NCI-H1417 treated with DMSO at 0.1 percent for 48 hours (cell line): ENCODE data around the gene TBP.

Source experiments
- DNase-seq: peaks from one replicate; lab custom pipeline; 2025; lab: John Stamatoyannopoulos, UW

The TBP gene

GRCh38 chr6:170535004-170535403 is 19.2 kb upstream of the TBP start:
- no peak for DNase-seq

GRCh38 chr6:170536671-170537070 is 17.5 kb upstream of the TBP start:
- no peak for DNase-seq

DNA sequence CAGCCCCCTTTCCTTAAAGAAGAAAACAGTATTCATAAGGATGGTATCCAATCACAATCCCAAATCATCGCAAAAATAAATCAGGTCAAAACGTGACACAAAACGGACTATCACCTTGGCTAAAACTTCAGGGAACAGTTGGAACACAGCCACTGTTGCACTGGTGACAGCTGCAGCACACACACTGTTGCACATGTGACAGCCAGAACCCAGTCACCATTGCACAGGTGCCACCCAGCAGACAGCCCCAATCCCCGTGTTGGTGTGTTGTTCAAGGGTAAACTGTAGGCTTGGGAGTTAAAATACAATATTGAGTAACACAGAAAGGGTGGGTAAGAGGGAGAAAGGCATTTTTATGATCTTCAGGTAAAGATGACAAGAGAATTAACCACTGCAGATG is 16.8 kb upstream of the TBP start:
- DNase-seq: no peak

DNA sequence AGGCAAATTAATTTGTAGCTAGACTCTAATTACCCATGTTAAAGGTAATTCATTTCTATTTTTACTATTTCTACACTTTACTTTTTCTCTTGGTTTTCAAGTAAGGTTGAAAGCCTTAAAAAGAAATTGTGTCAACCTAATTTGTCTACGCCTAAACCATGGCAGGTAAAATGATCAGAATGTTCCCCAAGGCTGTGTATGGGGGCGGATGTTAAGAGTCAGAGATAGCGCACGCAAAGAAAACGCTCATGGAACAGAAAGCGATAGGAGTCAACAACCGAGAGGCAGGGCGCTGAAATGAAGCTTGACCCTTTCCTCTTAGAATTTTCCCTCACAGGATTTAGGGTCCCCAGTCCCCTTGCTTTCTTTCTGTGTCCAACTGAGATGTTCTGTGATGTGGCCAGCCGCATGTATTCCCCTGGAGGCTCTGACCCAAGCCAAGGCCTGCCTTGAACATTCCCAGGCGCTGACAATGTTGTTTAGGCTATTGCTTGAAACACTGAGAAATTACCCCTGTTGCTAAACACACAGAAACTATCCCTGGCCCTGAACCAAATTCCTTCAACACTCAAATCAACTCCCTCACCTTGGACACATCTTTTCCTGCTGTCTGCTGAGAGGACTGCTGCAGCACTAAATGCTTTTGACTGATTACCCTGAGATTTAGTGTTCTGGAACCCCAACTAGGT is 12.0 kb upstream of the TBP start:
- no peak for DNase-seq

- no peak for DNase-seq
Measured at GRCh38 chr6:170545405-170545804, 8.8 kb upstream of the TBP start.

GRCh38 chr6:170552765-170553533 is 1.2 kb upstream of the TBP start, which contains the start of gene PSMB1:
PSMB1 (minus strand) TSS chr6:170553307; CDS start chr6:170553242, 65 bp downstream.
- peak; percentile 46 for DNase-seq

- DNase-seq: no peak
Measured at GRCh38 chr6:170553534-170554012, 596 bp upstream of the TBP start.

GRCh38 chr6:170554796-170555137 is 598 bp downstream of the TBP start:
- DNase-seq: no peak

DNA sequence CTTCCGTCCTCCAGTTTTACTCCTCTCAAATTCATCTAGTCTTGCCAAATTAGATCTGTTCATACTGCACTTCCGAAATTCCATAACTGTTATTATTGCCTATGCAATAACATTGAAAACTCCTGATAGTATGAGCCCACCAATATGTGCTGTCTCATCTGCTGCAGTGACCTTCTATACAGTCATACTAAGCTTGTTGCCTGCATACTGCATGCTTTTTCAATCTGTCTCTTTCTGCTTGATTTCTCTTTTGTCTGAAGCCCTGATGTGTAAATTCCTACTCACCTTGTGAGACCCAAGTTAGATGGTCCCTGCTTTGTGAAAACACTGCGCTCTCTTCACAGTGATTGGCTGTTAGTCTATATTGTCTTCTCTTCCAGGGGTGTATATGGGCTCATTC is 1.1 kb downstream of the TBP start:
- DNase-seq: no peak

GRCh38 chr6:170561555-170561954 is 7.4 kb downstream of the TBP start:
- DNase-seq: no peak

DNA sequence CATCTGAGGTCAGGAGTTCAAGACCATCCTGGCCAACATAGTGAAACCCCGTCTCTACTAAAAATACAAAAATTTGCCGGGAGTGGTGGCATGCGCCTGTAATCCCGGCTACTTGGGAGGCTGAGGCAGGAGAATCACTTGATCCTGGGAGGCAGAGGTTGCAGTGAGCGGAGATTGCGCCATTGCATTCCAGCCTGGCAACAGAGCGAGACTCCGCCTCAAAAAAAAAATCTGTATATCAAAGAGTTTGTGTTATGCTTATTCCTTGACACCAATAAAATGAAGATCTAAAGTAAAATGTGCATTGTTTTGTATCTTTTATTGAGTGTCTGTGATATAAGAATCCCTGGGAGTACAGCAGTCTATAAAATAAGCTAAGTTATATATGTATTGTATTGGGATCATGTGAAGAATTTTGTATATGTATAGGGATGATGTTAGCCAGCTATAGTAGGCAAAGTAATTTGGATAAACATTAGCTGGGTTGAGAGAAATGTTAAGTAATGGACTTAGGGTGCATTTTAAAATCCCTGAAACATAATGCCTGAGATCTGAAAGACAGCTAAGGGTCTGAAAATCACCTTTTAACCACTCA is 10.9 kb downstream of the TBP start:
- DNase-seq: no peak

GRCh38 chr6:170572704-170573466 is 18.7 kb downstream of the TBP start:
- DNase-seq: no peak

- DNase-seq: no peak
Measured at GRCh38 chr6:170575250-170575649, 21.1 kb downstream of the TBP start.

- no peak for DNase-seq
Measured at GRCh38 chr6:170578909-170579308, 24.7 kb downstream of the TBP start.

GRCh38 chr6:170583756-170584180 is 29.6 kb downstream of the TBP start:
- DNase-seq: no peak

DNA sequence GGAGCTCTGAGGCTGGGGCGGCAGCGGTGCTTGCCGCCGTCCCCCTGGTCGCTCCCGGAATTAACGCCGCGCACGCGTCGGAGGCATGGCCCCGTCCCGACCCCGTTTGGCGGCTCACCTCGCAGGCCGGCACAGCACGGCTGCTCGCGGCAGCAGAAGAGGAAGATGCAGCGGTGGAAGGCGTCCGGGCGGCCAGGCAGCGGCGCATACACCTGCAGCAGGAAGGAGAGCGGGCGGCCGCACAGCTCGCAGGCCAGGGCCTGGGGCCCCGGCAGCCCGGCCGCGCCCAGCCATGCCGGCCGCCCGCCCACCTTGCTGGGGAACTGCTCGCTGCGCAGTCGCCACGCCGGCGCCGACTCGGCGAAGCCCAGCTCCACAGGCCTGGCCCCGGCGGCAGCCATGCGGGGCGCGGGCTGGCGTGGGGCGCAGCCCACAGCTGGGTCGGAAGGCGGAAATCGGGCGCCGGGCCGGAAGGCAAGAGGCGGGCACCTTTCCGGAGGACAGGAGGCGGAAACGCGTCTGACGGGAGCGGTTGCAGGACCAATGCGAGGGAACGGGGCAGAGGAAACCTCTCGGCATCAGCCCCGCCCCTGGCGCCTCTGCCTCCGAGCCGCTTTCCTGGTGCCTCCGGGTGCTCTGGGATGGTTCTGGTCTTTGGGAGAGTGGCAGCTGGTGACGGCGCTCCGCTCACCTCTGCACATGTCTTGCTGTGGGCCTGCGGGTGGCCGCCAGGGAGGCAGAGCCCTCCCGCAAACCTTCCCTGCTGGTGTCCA is 30.2 kb downstream of the TBP start, which contains the start of gene PDCD2:
Gene PDCD2 (minus strand): TSS at position 457 of the 773 bp plus-strand sequence. CDS start 56 bp downstream, at position 401.
- DNase-seq: peak; percentile 48

- DNase-seq: no peak
Measured at GRCh38 chr6:170584954-170585498, 30.9 kb downstream of the TBP start.

DNA sequence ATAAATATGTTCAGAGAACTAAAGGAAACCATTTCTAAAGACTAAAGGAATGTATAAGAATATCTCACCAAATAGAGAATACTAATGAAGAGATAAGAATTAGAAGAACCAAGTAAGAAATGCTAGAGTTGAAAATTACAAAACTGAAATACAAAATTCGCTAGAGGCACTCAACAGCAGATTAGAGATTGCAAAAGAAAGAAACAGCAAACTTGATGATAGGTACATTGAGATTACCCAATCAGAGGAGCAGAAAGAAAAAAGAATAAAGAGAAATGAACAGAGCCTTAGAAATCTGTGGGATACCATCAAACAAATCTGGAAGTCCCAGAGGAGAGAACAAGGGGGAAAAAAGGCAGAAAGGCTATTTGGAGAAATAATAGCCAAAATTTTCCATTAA is 36.6 kb downstream of the TBP start:
- DNase-seq: no peak

DNA sequence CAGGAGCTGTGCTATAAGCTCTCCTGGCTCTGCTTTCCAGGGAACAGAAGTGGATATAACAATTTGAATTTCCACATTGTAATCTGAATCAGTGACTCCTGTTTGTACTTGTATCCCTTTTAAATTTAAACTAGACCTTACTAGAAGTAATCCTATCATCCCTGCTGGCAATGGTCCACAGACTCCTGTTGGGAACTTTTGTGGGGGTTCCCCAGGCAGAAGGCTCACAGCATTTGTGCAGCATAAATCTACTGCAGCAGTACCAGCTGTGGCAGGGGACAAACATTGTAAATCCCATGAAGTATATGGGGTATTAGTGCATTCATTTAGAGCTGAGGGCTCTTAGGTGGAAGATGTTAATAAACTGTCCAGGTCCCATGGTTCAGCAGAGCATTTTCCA is 42.3 kb downstream of the TBP start:
- no peak for DNase-seq

DNA sequence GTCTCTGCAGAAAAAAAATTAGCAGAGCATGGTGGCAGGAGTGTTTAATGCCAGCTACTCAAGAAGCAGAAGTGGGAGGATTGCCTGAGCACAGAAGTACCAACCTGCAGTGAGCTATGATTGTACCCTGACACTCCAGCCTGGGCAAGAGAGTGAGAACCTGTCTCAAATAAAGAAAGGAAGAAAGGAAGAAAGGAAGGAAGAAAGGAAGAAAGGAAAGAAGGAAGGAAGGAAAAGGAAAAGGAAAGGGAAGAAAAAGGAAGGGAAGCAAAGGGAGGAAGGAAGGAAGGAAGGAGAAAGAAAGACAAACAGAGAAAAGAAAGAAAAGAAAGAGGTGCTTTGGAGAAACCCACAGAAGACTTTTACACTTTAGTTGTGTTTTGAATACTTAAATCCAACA is 43.1 kb downstream of the TBP start:
- no peak for DNase-seq
